B cell (primary cell): ENCODE results near the gene NADK2.

Experiments
- CTCF ChIP-seq: fragments of 200-600 bp; IDR thresholded peaks from one replicate; pipeline ENCODE4 v1.8.0; 2022; ENCODE audit warnings: antibody characterized with exemption, mild to moderate bottlenecking
- EZH2 ChIP-seq: IDR thresholded peaks from 2 replicates; pipeline ENCODE4 v1.6.1; 2012; ENCODE audit warnings: borderline replicate concordance, low read depth, mild to moderate bottlenecking, moderate library complexity, low read length; ENCODE audit not compliant: insufficient read depth, poor library complexity, severe bottlenecking

GRCh38 chr5:36272136-36272690 lies 30.5 kb upstream of the NADK2 start:
- TF ChIP-seq CTCF: no peak
- no peak for TF ChIP-seq EZH2
